Measurements from ENCODE around the gene ARHGAP12. TPM values are rescaled to one million over a fixed set of nuclear protein-coding genes. Genes with fewer than 3 reads are reported as not detected.

ARHGAP12 gene
- polyA plus RNA-seq, 1 donor, result 47.2 TPM

GRCh38 chr10:31759799-31760626, 168.6 kb downstream of the ARHGAP12 start:
- Histone ChIP-seq H3K4me3 (ENCODE audit: low read length) (peak overlapping the region; percentile 95), H3K27me3 (ENCODE audit: control insufficient read depth, insufficient read depth, low read length) (no peaks in the 10 kb centered on the region), H3K9me3 (ENCODE audit: control insufficient read depth, low read depth, low read length) (no peaks in the 10 kb centered on the region), H3K4me1 (ENCODE audit: control insufficient read depth, insufficient read depth, low read length) (peaks cover 26% of the 10 kb centered on the region), H3K27ac (ENCODE audit: low read length) (peak overlapping the region; percentile 92), H3K36me3 (ENCODE audit: control insufficient read depth, insufficient read depth, low read length) (no peaks in the 10 kb centered on the region)
- WGBS (ENCODE audit: insufficient coverage, low lambda C conversion rate), result no CpG with 5 or more reads among the region's 63 CpGs
- DNase-seq, result peak; percentile 96 to 98

- Histone ChIP-seq H3K27me3 (ENCODE audit: control insufficient read depth, insufficient read depth, low read length) (no peaks in the 10 kb centered on the region), H3K27ac (ENCODE audit: low read length) (peak overlapping the region; percentile 92), H3K9me3 (ENCODE audit: control insufficient read depth, low read depth, low read length) (no peaks in the 10 kb centered on the region), H3K4me3 (ENCODE audit: low read length) (peak overlapping the region; percentile 95), H3K4me1 (ENCODE audit: control insufficient read depth, insufficient read depth, low read length) (peaks cover 26% of the 10 kb centered on the region), H3K36me3 (ENCODE audit: control insufficient read depth, insufficient read depth, low read length) (no peaks in the 10 kb centered on the region)
- WGBS (ENCODE audit: insufficient coverage, low lambda C conversion rate), result no CpG with 5 or more reads among the region's 36 CpGs
- DNase-seq, result peak; percentile 88 to 95
Observed at GRCh38 chr10:31759124-31759798, 169.4 kb downstream of the ARHGAP12 start.

- no peaks in the 10 kb centered on the region for H3K9me3 ChIP-seq (ENCODE audit: control insufficient read depth, low read depth, low read length)
- H3K4me3 ChIP-seq (ENCODE audit: low read length), result no peak overlapping the region
- WGBS (ENCODE audit: insufficient coverage, low lambda C conversion rate), result 100% methylated on average over 2 of the region's 5 CpGs
- no peaks in the 10 kb centered on the region for H3K27me3 ChIP-seq (ENCODE audit: control insufficient read depth, insufficient read depth, low read length)
- H3K27ac ChIP-seq (ENCODE audit: low read length), result peak overlapping the region; percentile 92
- no peaks in the 10 kb centered on the region for H3K36me3 ChIP-seq (ENCODE audit: control insufficient read depth, insufficient read depth, low read length)
- DNase-seq, result no peak
- H3K4me1 ChIP-seq (ENCODE audit: control insufficient read depth, insufficient read depth, low read length), result peaks cover 26% of the 10 kb centered on the region
Observed at GRCh38 chr10:31758495-31758894, 170.1 kb downstream of the ARHGAP12 start.

- H3K27me3 ChIP-seq (ENCODE audit: control insufficient read depth, insufficient read depth, low read length), result no peaks in the 10 kb centered on the region
- H3K36me3 ChIP-seq (ENCODE audit: control insufficient read depth, insufficient read depth, low read length), result no peaks in the 10 kb centered on the region
- H3K9me3 ChIP-seq (ENCODE audit: control insufficient read depth, low read depth, low read length), result no peaks in the 10 kb centered on the region
- peaks cover 24% of the 10 kb centered on the region for H3K4me1 ChIP-seq (ENCODE audit: control insufficient read depth, insufficient read depth, low read length)
- H3K27ac ChIP-seq (ENCODE audit: low read length), result no peak overlapping the region
- WGBS (ENCODE audit: insufficient coverage, low lambda C conversion rate), result no CpG with 5 or more reads among the region's 7 CpGs
- no peak overlapping the region for H3K4me3 ChIP-seq (ENCODE audit: low read length)
- DNase-seq, result no peak
Observed at GRCh38 chr10:31757831-31758230, 170.8 kb downstream of the ARHGAP12 start.

GRCh38 chr10:31757386-31757791, 171.2 kb downstream of the ARHGAP12 start:
- Histone ChIP-seq H3K27me3 (ENCODE audit: control insufficient read depth, insufficient read depth, low read length) (no peaks in the 10 kb centered on the region), H3K9me3 (ENCODE audit: control insufficient read depth, low read depth, low read length) (no peaks in the 10 kb centered on the region), H3K36me3 (ENCODE audit: control insufficient read depth, insufficient read depth, low read length) (no peaks in the 10 kb centered on the region), H3K4me3 (ENCODE audit: low read length) (no peak overlapping the region), H3K27ac (ENCODE audit: low read length) (no peak overlapping the region), H3K4me1 (ENCODE audit: control insufficient read depth, insufficient read depth, low read length) (peaks cover 23% of the 10 kb centered on the region)
- no CpG with 5 or more reads among the region's 9 CpGs for WGBS (ENCODE audit: insufficient coverage, low lambda C conversion rate)
- no peak for DNase-seq

GRCh38 chr10:31756729-31757110, 171.9 kb downstream of the ARHGAP12 start:
- Histone ChIP-seq H3K27ac (ENCODE audit: low read length) (no peak overlapping the region), H3K36me3 (ENCODE audit: control insufficient read depth, insufficient read depth, low read length) (no peaks in the 10 kb centered on the region), H3K4me1 (ENCODE audit: control insufficient read depth, insufficient read depth, low read length) (peaks cover 16% of the 10 kb centered on the region)

GRCh38 chr10:31756101-31756728, 172.4 kb downstream of the ARHGAP12 start:
- Histone ChIP-seq H3K36me3 (ENCODE audit: control insufficient read depth, insufficient read depth, low read length) (no peaks in the 10 kb centered on the region), H3K4me3 (ENCODE audit: low read length) (no peak overlapping the region), H3K27me3 (ENCODE audit: control insufficient read depth, insufficient read depth, low read length) (no peaks in the 10 kb centered on the region), H3K4me1 (ENCODE audit: control insufficient read depth, insufficient read depth, low read length) (peaks cover 16% of the 10 kb centered on the region), H3K9me3 (ENCODE audit: control insufficient read depth, low read depth, low read length) (no peaks in the 10 kb centered on the region), H3K27ac (ENCODE audit: low read length) (no peak overlapping the region)
- no peak for DNase-seq
- 80% methylated on average over 1 of the region's 10 CpGs for WGBS (ENCODE audit: insufficient coverage, low lambda C conversion rate)

More at GRCh38 chr10:31756729-31757110, 171.9 kb downstream of the ARHGAP12 start:
- no peak overlapping the region for H3K4me3 ChIP-seq (ENCODE audit: low read length)
- DNase-seq, result no peak
- H3K27me3 ChIP-seq (ENCODE audit: control insufficient read depth, insufficient read depth, low read length), result no peaks in the 10 kb centered on the region
- 78% methylated on average over 4 of the region's 11 CpGs for WGBS (ENCODE audit: insufficient coverage, low lambda C conversion rate)
- H3K9me3 ChIP-seq (ENCODE audit: control insufficient read depth, low read depth, low read length), result no peaks in the 10 kb centered on the region

Other genes starting within 250 kb of the ARHGAP12 start
- gene KIF5B, start 127.6 kb upstream of the ARHGAP12 start, polyA plus RNA-seq, result 110 TPM